GM19463 (cell line): ENCODE data around the gene SAE1.

Experiments used
- ATAC-seq: cut with Tn5 transposase; IDR thresholded peaks from one replicate; pipeline ENCODE4 v1.9.1; 2021; ENCODE audit warnings: mild to moderate bottlenecking, moderate library complexity; ENCODE audit not compliant: unreplicated experiment

Gene SAE1

DNA sequence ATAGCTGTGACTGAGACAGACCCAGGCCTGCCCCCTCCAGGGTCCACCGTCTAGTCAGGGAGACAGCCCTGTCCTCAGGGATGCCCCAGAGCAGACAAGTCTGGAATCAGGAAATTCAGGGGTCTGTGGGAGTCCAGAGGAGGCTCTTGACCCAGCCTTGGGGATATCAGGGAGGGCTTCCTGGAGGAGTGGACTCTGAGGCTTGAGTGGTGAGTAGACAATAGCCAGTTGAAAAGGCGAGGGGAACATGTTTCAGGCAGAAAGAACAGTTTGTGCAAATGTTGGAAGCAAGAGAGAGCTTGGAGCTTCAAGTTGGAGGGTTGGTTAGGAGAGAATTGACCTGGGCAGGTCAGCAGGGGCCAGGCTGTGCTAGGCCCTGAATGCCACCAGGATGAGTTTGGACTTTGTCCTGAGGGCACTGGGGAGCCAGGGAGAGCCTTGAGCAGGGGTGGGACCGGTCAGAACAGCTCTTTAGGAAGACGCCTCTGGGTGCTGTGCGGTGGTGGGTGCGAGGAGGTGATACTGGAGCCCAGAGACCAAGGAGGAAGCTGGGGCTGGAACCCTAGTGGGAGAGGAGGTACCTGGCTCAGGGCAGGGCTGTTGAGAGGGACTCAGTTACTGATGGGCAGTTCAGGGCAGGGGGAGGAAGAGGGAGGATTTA, 128.4 kb downstream of the SAE1 start:
- no peak for ATAC-seq
